Right lobe of liver (tissue), 4 donors: ENCODE data around the gene RANBP17.

Source experiments
- POLR2A ChIP-seq: fragments of 450-650 bp; IDR thresholded peaks from one replicate; pipeline ENCODE4 v1.6.1; 2017; ENCODE audit warnings: antibody characterized with exemption, mild to moderate bottlenecking
- TF ChIP-seq, protein P1 (sequence below), 4 donors: fragments of 200-600 bp in 3 of 4; fragments of 450-650 bp in 1 of 4; IDR thresholded peaks; one replicate each; pipeline versions ENCODE4 v1.5.1 to v1.8.0; 2016 to 2022; ENCODE audit warnings: antibody characterized with exemption in 4 of 4, mild to moderate bottlenecking in 2 of 4
- donor health status: DM: no; HTN: no; CAD: no.
- donor health status: DM: no; HTN: no; CAD: no.
- donor health status: DM: no; HTN: yes; CAD: no.

DNA sequence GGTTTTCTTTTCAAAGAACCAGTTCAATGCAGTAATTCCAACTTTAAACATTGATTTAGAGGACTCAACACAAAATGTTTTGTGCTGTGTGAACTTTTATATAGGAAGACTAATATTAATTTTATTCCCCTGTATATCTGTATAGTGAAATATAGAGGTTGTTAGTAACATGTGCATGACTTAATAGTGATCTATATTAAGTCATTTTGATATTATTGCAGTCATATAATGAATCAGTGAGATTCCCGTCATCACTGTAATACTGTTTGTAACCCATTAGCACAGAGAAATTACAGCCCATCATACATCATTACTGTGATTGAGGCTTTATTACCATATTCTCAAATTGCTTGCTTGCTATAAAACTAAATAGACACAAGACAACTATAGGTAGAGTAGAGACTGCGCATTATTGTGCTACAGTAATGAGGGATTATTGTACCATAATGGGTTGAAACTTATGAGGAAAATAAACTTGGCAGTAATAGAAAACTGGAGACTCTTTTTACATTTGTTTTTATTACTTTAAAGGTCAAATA, 170.7 kb downstream of the RANBP17 start:
- TF ChIP-seq, protein P1, sequence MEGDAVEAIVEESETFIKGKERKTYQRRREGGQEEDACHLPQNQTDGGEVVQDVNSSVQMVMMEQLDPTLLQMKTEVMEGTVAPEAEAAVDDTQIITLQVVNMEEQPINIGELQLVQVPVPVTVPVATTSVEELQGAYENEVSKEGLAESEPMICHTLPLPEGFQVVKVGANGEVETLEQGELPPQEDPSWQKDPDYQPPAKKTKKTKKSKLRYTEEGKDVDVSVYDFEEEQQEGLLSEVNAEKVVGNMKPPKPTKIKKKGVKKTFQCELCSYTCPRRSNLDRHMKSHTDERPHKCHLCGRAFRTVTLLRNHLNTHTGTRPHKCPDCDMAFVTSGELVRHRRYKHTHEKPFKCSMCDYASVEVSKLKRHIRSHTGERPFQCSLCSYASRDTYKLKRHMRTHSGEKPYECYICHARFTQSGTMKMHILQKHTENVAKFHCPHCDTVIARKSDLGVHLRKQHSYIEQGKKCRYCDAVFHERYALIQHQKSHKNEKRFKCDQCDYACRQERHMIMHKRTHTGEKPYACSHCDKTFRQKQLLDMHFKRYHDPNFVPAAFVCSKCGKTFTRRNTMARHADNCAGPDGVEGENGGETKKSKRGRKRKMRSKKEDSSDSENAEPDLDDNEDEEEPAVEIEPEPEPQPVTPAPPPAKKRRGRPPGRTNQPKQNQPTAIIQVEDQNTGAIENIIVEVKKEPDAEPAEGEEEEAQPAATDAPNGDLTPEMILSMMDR (IDR thresholded peaks at IDR 0.05), result no peak
- no peak for TF ChIP-seq POLR2A
